ENCODE results near the gene NLRP7.

- TF ChIP-seq POLR2A (IDR thresholded peaks at IDR 0.05; ENCODE audit: low read depth, low read length) = no peak
- TF ChIP-seq TAF1 (IDR thresholded peaks at IDR 0.05; ENCODE audit: borderline replicate concordance, low read depth, low read length) = no peak
- no peak for TF ChIP-seq POLR2AphosphoS5 (IDR thresholded peaks at IDR 0.05; ENCODE audit: low read depth, low read length)
These were observed 48.2 kb upstream of the NLRP7 start for GRCh38 chr19:54995561-54995960.
